ENCODE data around the gene CNOT6. TPM values are rescaled to one million over a fixed set of nuclear protein-coding genes. Genes with fewer than 3 reads are reported as not detected.

Gene CNOT6
- total RNA-seq, 1 donor from 2014 or later: 15.1 TPM

- Histone ChIP-seq H3K4me1 (ENCODE audit: control insufficient read depth in 3 of 3, insufficient read depth in 3 of 3, low read length in 3 of 3) (peaks cover 0 to 3% (median 0%) of the 10 kb centered on the region in 3 donors), H3K4me3 (ENCODE audit: low read length in 3 of 3) (no peak overlapping the region), H3K9me3 (ENCODE audit: control insufficient read depth in 3 of 3, low read length in 3 of 3) (no peaks in the 10 kb centered on the region), H3K36me3 (ENCODE audit: control insufficient read depth in 3 of 3, insufficient read depth in 3 of 3, low read length in 3 of 3) (peaks cover 0 to 8% (median 0%) of the 10 kb centered on the region in 3 donors), H3K27ac (ENCODE audit: low read depth, low read length) (no peak overlapping the region), H3K9ac (ENCODE audit: low read depth in 1 of 3, low read length in 3 of 3) (no peak overlapping the region), H3K27me3 (ENCODE audit: control insufficient read depth in 3 of 3, insufficient read depth in 3 of 3, low read length in 3 of 3) (no peaks in the 10 kb centered on the region)
These were observed 54.4 kb downstream of the CNOT6 start for GRCh38 chr5:180548563-180548962.

GRCh38 chr5:180553530-180553929 is 59.4 kb downstream of the CNOT6 start:
- Histone ChIP-seq H3K27ac (ENCODE audit: low read depth, low read length) (no peak overlapping the region), H3K9me3 (ENCODE audit: control insufficient read depth in 3 of 3, low read length in 3 of 3) (no peaks in the 10 kb centered on the region), H3K27me3 (ENCODE audit: control insufficient read depth in 3 of 3, insufficient read depth in 3 of 3, low read length in 3 of 3) (no peaks in the 10 kb centered on the region), H3K4me3 (ENCODE audit: low read length in 3 of 3) (no peak overlapping the region), H3K4me1 (ENCODE audit: control insufficient read depth in 3 of 3, insufficient read depth in 3 of 3, low read length in 3 of 3) (peaks cover 0 to under 1% (median 0%) of the 10 kb centered on the region in 3 donors), H3K9ac (ENCODE audit: low read depth in 1 of 3, low read length in 3 of 3) (no peak overlapping the region), H3K36me3 (ENCODE audit: control insufficient read depth in 3 of 3, insufficient read depth in 3 of 3, low read length in 3 of 3) (peaks cover 0 to 5% (median 0%) of the 10 kb centered on the region in 3 donors)

- no peak overlapping the region for H3K27ac ChIP-seq (ENCODE audit: low read depth, low read length)
- no peaks in the 10 kb centered on the region for H3K9me3 ChIP-seq (ENCODE audit: control insufficient read depth in 3 of 3, low read length in 3 of 3)
- H3K9ac ChIP-seq (ENCODE audit: low read depth in 1 of 3, low read length in 3 of 3): no peak overlapping the region
- H3K36me3 ChIP-seq (ENCODE audit: control insufficient read depth in 3 of 3, insufficient read depth in 3 of 3, low read length in 3 of 3): peaks cover 0 to 5% (median 0%) of the 10 kb centered on the region in 3 donors
- no peak overlapping the region for H3K4me3 ChIP-seq (ENCODE audit: low read length in 3 of 3)
- no peaks in the 10 kb centered on the region for H3K27me3 ChIP-seq (ENCODE audit: control insufficient read depth in 3 of 3, insufficient read depth in 3 of 3, low read length in 3 of 3)
- no peaks in the 10 kb centered on the region for H3K4me1 ChIP-seq (ENCODE audit: control insufficient read depth in 3 of 3, insufficient read depth in 3 of 3, low read length in 3 of 3)
These were observed 61.2 kb downstream of the CNOT6 start for GRCh38 chr5:180555168-180555921.

- H3K9ac ChIP-seq (ENCODE audit: low read depth in 1 of 3, low read length in 3 of 3): no peak overlapping the region
- no peaks in the 10 kb centered on the region for H3K36me3 ChIP-seq (ENCODE audit: control insufficient read depth in 3 of 3, insufficient read depth in 3 of 3, low read length in 3 of 3)
- no peaks in the 10 kb centered on the region for H3K27me3 ChIP-seq (ENCODE audit: control insufficient read depth in 3 of 3, insufficient read depth in 3 of 3, low read length in 3 of 3)
- no peak overlapping the region for H3K4me3 ChIP-seq (ENCODE audit: low read length in 3 of 3)
- H3K9me3 ChIP-seq (ENCODE audit: control insufficient read depth in 3 of 3, low read length in 3 of 3): no peaks in the 10 kb centered on the region
- H3K27ac ChIP-seq (ENCODE audit: low read depth, low read length): no peak overlapping the region
- no peaks in the 10 kb centered on the region for H3K4me1 ChIP-seq (ENCODE audit: control insufficient read depth in 3 of 3, insufficient read depth in 3 of 3, low read length in 3 of 3)
These were observed 63.1 kb downstream of the CNOT6 start for GRCh38 chr5:180557217-180557809.

- Histone ChIP-seq H3K4me1 (ENCODE audit: control insufficient read depth in 3 of 3, insufficient read depth in 3 of 3, low read length in 3 of 3) (no peaks in the 10 kb centered on the region), H3K27ac (ENCODE audit: low read depth, low read length) (no peak overlapping the region), H3K36me3 (ENCODE audit: control insufficient read depth in 3 of 3, insufficient read depth in 3 of 3, low read length in 3 of 3) (no peaks in the 10 kb centered on the region), H3K9ac (ENCODE audit: low read depth in 1 of 3, low read length in 3 of 3) (no peak overlapping the region), H3K27me3 (ENCODE audit: control insufficient read depth in 3 of 3, insufficient read depth in 3 of 3, low read length in 3 of 3) (no peaks in the 10 kb centered on the region), H3K9me3 (ENCODE audit: control insufficient read depth in 3 of 3, low read length in 3 of 3) (no peaks in the 10 kb centered on the region), H3K4me3 (ENCODE audit: low read length in 3 of 3) (no peak overlapping the region)
These were observed 64.1 kb downstream of the CNOT6 start for GRCh38 chr5:180558232-180558631.

- Histone ChIP-seq H3K9me3 (ENCODE audit: control insufficient read depth in 3 of 3, low read length in 3 of 3) (no peaks in the 10 kb centered on the region), H3K9ac (ENCODE audit: low read depth in 1 of 3, low read length in 3 of 3) (no peak overlapping the region), H3K4me1 (ENCODE audit: control insufficient read depth in 3 of 3, insufficient read depth in 3 of 3, low read length in 3 of 3) (no peaks in the 10 kb centered on the region), H3K4me3 (ENCODE audit: low read length in 3 of 3) (no peak overlapping the region), H3K27ac (ENCODE audit: low read depth, low read length) (no peak overlapping the region), H3K36me3 (ENCODE audit: control insufficient read depth in 3 of 3, insufficient read depth in 3 of 3, low read length in 3 of 3) (peaks cover 5 to 22% (median 8%) of the 10 kb centered on the region in 3 donors), H3K27me3 (ENCODE audit: control insufficient read depth in 3 of 3, insufficient read depth in 3 of 3, low read length in 3 of 3) (no peaks in the 10 kb centered on the region)
These were observed 69.8 kb downstream of the CNOT6 start for GRCh38 chr5:180563994-180564393.

GRCh38 chr5:180568914-180569313 is 74.7 kb downstream of the CNOT6 start:
- Histone ChIP-seq H3K27me3 (ENCODE audit: control insufficient read depth in 3 of 3, insufficient read depth in 3 of 3, low read length in 3 of 3) (no peaks in the 10 kb centered on the region), H3K9me3 (ENCODE audit: control insufficient read depth in 3 of 3, low read length in 3 of 3) (no peaks in the 10 kb centered on the region), H3K4me1 (ENCODE audit: control insufficient read depth in 3 of 3, insufficient read depth in 3 of 3, low read length in 3 of 3) (no peaks in the 10 kb centered on the region), H3K36me3 (ENCODE audit: control insufficient read depth in 3 of 3, insufficient read depth in 3 of 3, low read length in 3 of 3) (peaks cover 6 to 39% (median 21%) of the 10 kb centered on the region in 3 donors), H3K4me3 (ENCODE audit: low read length in 3 of 3) (no peak overlapping the region), H3K27ac (ENCODE audit: low read depth, low read length) (no peak overlapping the region), H3K9ac (ENCODE audit: low read depth in 1 of 3, low read length in 3 of 3) (no peak overlapping the region)

DNA sequence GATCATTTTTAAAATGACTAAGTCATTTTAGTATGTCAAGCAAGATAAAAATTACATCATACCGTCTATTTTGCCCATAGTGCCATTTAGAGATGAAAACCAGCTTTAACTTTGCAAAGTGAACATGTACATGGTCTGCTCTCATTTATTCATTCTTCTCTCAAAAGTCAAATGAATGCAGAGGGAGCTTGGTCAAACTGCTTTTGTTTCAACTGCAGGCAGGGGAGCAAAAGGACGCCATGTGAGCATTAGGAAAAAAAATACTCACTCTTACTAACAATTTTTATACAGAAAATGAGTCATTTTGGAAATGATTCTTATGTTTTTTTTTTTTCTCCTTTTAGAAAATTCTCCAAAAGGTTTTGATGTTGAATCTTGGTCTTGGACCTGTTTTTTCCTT is 81.4 kb downstream of the CNOT6 start:
- Histone ChIP-seq H3K9me3 (ENCODE audit: control insufficient read depth in 3 of 3, low read length in 3 of 3) (no peaks in the 10 kb centered on the region), H3K4me1 (ENCODE audit: control insufficient read depth in 3 of 3, insufficient read depth in 3 of 3, low read length in 3 of 3) (no peaks in the 10 kb centered on the region), H3K36me3 (ENCODE audit: control insufficient read depth in 3 of 3, insufficient read depth in 3 of 3, low read length in 3 of 3) (peaks cover 5 to 36% (median 28%) of the 10 kb centered on the region in 3 donors), H3K27ac (ENCODE audit: low read depth, low read length) (no peak overlapping the region), H3K9ac (ENCODE audit: low read depth in 1 of 3, low read length in 3 of 3) (no peak overlapping the region), H3K4me3 (ENCODE audit: low read length in 3 of 3) (no peak overlapping the region), H3K27me3 (ENCODE audit: control insufficient read depth in 3 of 3, insufficient read depth in 3 of 3, low read length in 3 of 3) (no peaks in the 10 kb centered on the region)

- Histone ChIP-seq H3K27ac (ENCODE audit: low read depth, low read length) (no peak overlapping the region), H3K27me3 (ENCODE audit: control insufficient read depth in 3 of 3, insufficient read depth in 3 of 3, low read length in 3 of 3) (no peaks in the 10 kb centered on the region), H3K36me3 (ENCODE audit: control insufficient read depth in 3 of 3, insufficient read depth in 3 of 3, low read length in 3 of 3) (peaks cover 0 to 9% (median 5%) of the 10 kb centered on the region in 3 donors), H3K4me3 (ENCODE audit: low read length in 3 of 3) (no peak overlapping the region), H3K9ac (ENCODE audit: low read depth in 1 of 3, low read length in 3 of 3) (no peak overlapping the region), H3K9me3 (ENCODE audit: control insufficient read depth in 3 of 3, low read length in 3 of 3) (no peaks in the 10 kb centered on the region), H3K4me1 (ENCODE audit: control insufficient read depth in 3 of 3, insufficient read depth in 3 of 3, low read length in 3 of 3) (no peaks in the 10 kb centered on the region)
These were observed 86.5 kb downstream of the CNOT6 start for GRCh38 chr5:180580681-180581080.

GRCh38 chr5:180583738-180584137 is 89.6 kb downstream of the CNOT6 start:
- Histone ChIP-seq H3K27me3 (ENCODE audit: control insufficient read depth in 3 of 3, insufficient read depth in 3 of 3, low read length in 3 of 3) (peaks cover 2 to 10% (median 3%) of the 10 kb centered on the region in 3 donors), H3K4me3 (ENCODE audit: low read length in 3 of 3) (no peak overlapping the region), H3K9ac (ENCODE audit: low read depth in 1 of 3, low read length in 3 of 3) (no peak overlapping the region), H3K36me3 (ENCODE audit: control insufficient read depth in 3 of 3, insufficient read depth in 3 of 3, low read length in 3 of 3) (no peaks in the 10 kb centered on the region), H3K27ac (ENCODE audit: low read depth, low read length) (no peak overlapping the region), H3K4me1 (ENCODE audit: control insufficient read depth in 3 of 3, insufficient read depth in 3 of 3, low read length in 3 of 3) (no peaks in the 10 kb centered on the region), H3K9me3 (ENCODE audit: control insufficient read depth in 3 of 3, low read length in 3 of 3) (peaks cover 0 to 2% (median 0%) of the 10 kb centered on the region in 3 donors)

All from skeletal muscle tissue (tissue), 4 donors.